Activated effector memory CD4-positive, alpha-beta T cell treated with anti-CD3 and anti-CD28 coated beads, Interleukin-2, amount 50 U/mL, for 16 hours (primary cell): ENCODE measurements around the gene NDC80.
"Not testable (repeated sequence)": the region's sequence is repeated elsewhere in the genome, so short reads cannot be mapped to it uniquely, and the experiment has no call there.

Experiments
- DNase-seq: peaks from one replicate; pipeline ENCODE4 v3.0.0-alpha.2; 2020

Gene NDC80

GRCh38 chr18:2635586-2635985 lies 64.2 kb downstream of the NDC80 start:
- no peak for DNase-seq

- no peak for DNase-seq
These were observed 64.8 kb downstream of the NDC80 start for GRCh38 chr18:2636126-2636631.

- no peak for DNase-seq
These were observed 70.3 kb downstream of the NDC80 start for GRCh38 chr18:2641638-2642037.

- no peak for DNase-seq
These were observed 71.4 kb downstream of the NDC80 start for GRCh38 chr18:2642771-2643170.

- DNase-seq = no peak
These were observed 73.2 kb downstream of the NDC80 start for GRCh38 chr18:2644535-2644934.

GRCh38 chr18:2651981-2652380 lies 80.6 kb downstream of the NDC80 start:
- DNase-seq = no peak

- DNase-seq = no peak
These were observed 82.1 kb downstream of the NDC80 start for GRCh38 chr18:2653467-2653866.

GRCh38 chr18:2654169-2654927 lies 83.0 kb downstream of the NDC80 start:
- DNase-seq = no peak

GRCh38 chr18:2654928-2655177 lies 83.5 kb downstream of the NDC80 start:
- DNase-seq = peak; percentile 92

GRCh38 chr18:2655178-2655953 lies 84.0 kb downstream of the NDC80 start, which contains the start of gene SMCHD1:
Gene SMCHD1, plus strand, starts transcription at chr18:2655726. Its CDS starts 350 bp downstream, at chr18:2656076.
- DNase-seq = peak; percentile 97

- no peak for DNase-seq
These were observed 84.5 kb downstream of the NDC80 start for GRCh38 chr18:2655954-2656236.

- peak; percentile 83 for DNase-seq
These were observed 85.1 kb downstream of the NDC80 start for GRCh38 chr18:2656237-2656980.

GRCh38 chr18:2656981-2657512 lies 85.7 kb downstream of the NDC80 start:
- no peak for DNase-seq

- DNase-seq = no peak
These were observed 86.6 kb downstream of the NDC80 start for GRCh38 chr18:2657788-2658458.

GRCh38 chr18:2660849-2661248 lies 89.5 kb downstream of the NDC80 start:
- DNase-seq = not testable (repeated sequence)

GRCh38 chr18:2662288-2662687 lies 90.9 kb downstream of the NDC80 start:
- not testable (repeated sequence) for DNase-seq

- no peak for DNase-seq
These were observed 91.6 kb downstream of the NDC80 start for GRCh38 chr18:2662990-2663389.
